ENCODE results near the gene HINFP.
A peak's percentile ranks its signal among the peaks of the same experiment; 100 is the strongest.
"Not testable (repeated sequence)": the region's sequence is repeated elsewhere in the genome, so short reads cannot be mapped to it uniquely, and the experiment has no call there.

HINFP gene

GRCh38 chr11:119100994-119101758, 20.2 kb upstream of the HINFP start:
- peak; percentile 48 for DNase-seq

GRCh38 chr11:119101759-119102423, 19.5 kb upstream of the HINFP start, which contains the start of gene DPAGT1:
Gene DPAGT1, minus strand, starts transcription at chr11:119101853. Its CDS starts 198 bp downstream, at chr11:119101655.
- DNase-seq, result peak; percentile 98

- DNase-seq, result not testable (repeated sequence)
Observed at GRCh38 chr11:119103161-119103664, 18.2 kb upstream of the HINFP start.

GRCh38 chr11:119103793-119104192, 17.6 kb upstream of the HINFP start:
- no peak for DNase-seq

GRCh38 chr11:119106564-119107537, 14.5 kb upstream of the HINFP start, which contains the start of gene C2CD2L:
Gene C2CD2L, plus strand, starts transcription at chr11:119107344. Its CDS starts 398 bp downstream, at chr11:119107742.
- DNase-seq, result peak; percentile 94

- no peak for DNase-seq
Observed at GRCh38 chr11:119107538-119108145, 13.7 kb upstream of the HINFP start.

GRCh38 chr11:119108146-119108856, 13.1 kb upstream of the HINFP start:
- DNase-seq, result peak; percentile 64

GRCh38 chr11:119108857-119109221, 12.5 kb upstream of the HINFP start:
- DNase-seq, result no peak

- DNase-seq, result no peak
Observed at GRCh38 chr11:119109843-119110242, 11.5 kb upstream of the HINFP start.

GRCh38 chr11:119110439-119110838, 10.9 kb upstream of the HINFP start:
- no peak for DNase-seq

GRCh38 chr11:119111361-119111925, 9.9 kb upstream of the HINFP start:
- no peak for DNase-seq

GRCh38 chr11:119112314-119113020, 8.9 kb upstream of the HINFP start:
- DNase-seq, result no peak

- no peak for DNase-seq
Observed at GRCh38 chr11:119113716-119114115, 7.7 kb upstream of the HINFP start.

GRCh38 chr11:119114351-119114750, 7.0 kb upstream of the HINFP start:
- no peak for DNase-seq

GRCh38 chr11:119115484-119116234, 5.7 kb upstream of the HINFP start:
- DNase-seq, result no peak

GRCh38 chr11:119116235-119116594, 5.2 kb upstream of the HINFP start:
- DNase-seq, result no peak

- DNase-seq, result no peak
Observed at GRCh38 chr11:119116601-119117000, 4.8 kb upstream of the HINFP start.

- DNase-seq, result no peak
Observed at GRCh38 chr11:119117004-119117706, 4.2 kb upstream of the HINFP start.

GRCh38 chr11:119118227-119118626, 3.2 kb upstream of the HINFP start:
- no peak for DNase-seq

Measured in EL (cell line).